ENCODE results near the gene BBS9. TPM values are rescaled to one million over a fixed set of nuclear protein-coding genes. Genes with fewer than 3 reads are reported as not detected.

The BBS9 gene
- total and polyA plus RNA-seq, 2 donors (not counting 3 experiments of a cell fraction or from before 2014, with no cell fraction given), result 5.7 to 17.4 TPM

DNA sequence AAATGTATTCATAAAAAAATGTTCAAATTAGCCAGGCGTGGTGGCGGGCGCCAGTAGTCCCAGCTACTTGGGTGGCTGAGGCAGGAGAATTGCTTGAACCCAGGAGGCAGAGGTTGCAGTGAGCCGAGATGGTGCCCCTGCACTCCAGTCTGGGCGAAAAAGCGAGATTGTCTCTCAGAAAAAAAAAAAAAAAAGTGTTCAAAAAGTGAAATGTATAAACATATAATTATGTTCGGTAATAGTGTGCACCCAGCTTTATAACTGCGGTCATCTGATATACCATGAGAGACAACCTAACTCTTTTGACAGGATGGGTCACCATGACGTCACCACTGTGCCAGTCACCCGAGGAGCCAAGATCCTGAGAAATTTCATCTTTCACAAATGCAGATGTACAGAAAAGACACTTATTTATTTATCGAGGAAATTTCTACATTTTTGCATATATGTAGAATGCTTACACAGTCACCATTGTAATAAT, 19.6 kb upstream of the BBS9 start:
- POLR2A ChIA-PET, result no interaction called here
- FAIRE-seq (no peak), DNase-seq (ENCODE audit: low read depth, low spot score) (no peak)
- no peak overlapping the region for H3K27ac ChIP-seq (ENCODE audit: insufficient read depth, low read depth, low read length)
- TF ChIP-seq JUN (IDR thresholded peaks at IDR 0.05; ENCODE audit: borderline replicate concordance, insufficient read depth, insufficient read length, low read depth) (no peak), FOS (IDR thresholded peaks at IDR 0.05; ENCODE audit: borderline replicate concordance, insufficient read depth, low read length) (no peak), EZH2 (IDR thresholded peaks at IDR 0.05; ENCODE audit: borderline replicate concordance, low read depth, low read length, severe bottlenecking) (no peak), POLR2A (IDR thresholded peaks at IDR 0.05; ENCODE audit: low read depth, low read length) (no peak), POLR2AphosphoS5 (IDR thresholded peaks at IDR 0.05; ENCODE audit: insufficient read depth, low read depth, low read length) (no peak), MYC (IDR thresholded peaks at IDR 0.05; ENCODE audit: low read depth, low read length) (no peak), GATA2 (IDR thresholded peaks at IDR 0.05; ENCODE audit: insufficient read depth, insufficient read length, low read depth, low read length) (no peak)
- TF ChIP-seq, protein P1, sequence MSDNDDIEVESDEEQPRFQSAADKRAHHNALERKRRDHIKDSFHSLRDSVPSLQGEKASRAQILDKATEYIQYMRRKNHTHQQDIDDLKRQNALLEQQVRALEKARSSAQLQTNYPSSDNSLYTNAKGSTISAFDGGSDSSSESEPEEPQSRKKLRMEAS (IDR thresholded peaks at IDR 0.05; ENCODE audit: insufficient read depth, insufficient read length), result no peak
- TF ChIP-seq, protein P2, sequence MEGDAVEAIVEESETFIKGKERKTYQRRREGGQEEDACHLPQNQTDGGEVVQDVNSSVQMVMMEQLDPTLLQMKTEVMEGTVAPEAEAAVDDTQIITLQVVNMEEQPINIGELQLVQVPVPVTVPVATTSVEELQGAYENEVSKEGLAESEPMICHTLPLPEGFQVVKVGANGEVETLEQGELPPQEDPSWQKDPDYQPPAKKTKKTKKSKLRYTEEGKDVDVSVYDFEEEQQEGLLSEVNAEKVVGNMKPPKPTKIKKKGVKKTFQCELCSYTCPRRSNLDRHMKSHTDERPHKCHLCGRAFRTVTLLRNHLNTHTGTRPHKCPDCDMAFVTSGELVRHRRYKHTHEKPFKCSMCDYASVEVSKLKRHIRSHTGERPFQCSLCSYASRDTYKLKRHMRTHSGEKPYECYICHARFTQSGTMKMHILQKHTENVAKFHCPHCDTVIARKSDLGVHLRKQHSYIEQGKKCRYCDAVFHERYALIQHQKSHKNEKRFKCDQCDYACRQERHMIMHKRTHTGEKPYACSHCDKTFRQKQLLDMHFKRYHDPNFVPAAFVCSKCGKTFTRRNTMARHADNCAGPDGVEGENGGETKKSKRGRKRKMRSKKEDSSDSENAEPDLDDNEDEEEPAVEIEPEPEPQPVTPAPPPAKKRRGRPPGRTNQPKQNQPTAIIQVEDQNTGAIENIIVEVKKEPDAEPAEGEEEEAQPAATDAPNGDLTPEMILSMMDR (IDR thresholded peaks at IDR 0.05; ENCODE audit: extremely low read depth in 1 of 2, insufficient read depth in 1 of 2, low read depth in 1 of 2, low read length in 2 of 2), result no peak
- H4K20me1 ChIP-seq (replicated peaks; ENCODE audit: control insufficient read depth, extremely low read depth, insufficient read depth, low read length), result no peaks in the 10 kb centered on the region
- no peaks in the 10 kb centered on the region for H3K36me3 ChIP-seq (ENCODE audit: control insufficient read depth in 2 of 2, extremely low read depth in 1 of 2, insufficient read depth in 2 of 2, low read length in 2 of 2)
- H3K4me2 ChIP-seq (ENCODE audit: insufficient read depth, low read length), result peak overlapping the region; percentile 86
- intact Hi-C loops (cut with micrococcal nuclease) (loop anchor here (1.0 to 5.0 kb wide), 8 partner anchors 20 to 615 kb away; partner anchors contain the start of genes AVL9, BBS9, FKBP9 and NT5C3A), dilution Hi-C loops (cut with MboI; ENCODE audit: extremely low pct_ligation_motif_present, low sequenced_read_pairs) (no loop called here)
- H3K27me3 ChIP-seq (ENCODE audit: control insufficient read depth in 2 of 2, insufficient read depth in 2 of 2, low read length in 2 of 2), result peaks cover 9 to 18% of the 10 kb centered on the region in 2 experiments
- CTCF ChIA-PET, result interaction anchor here (0.5 to 4.4 kb wide), 8 partner anchors 15 to 416 kb away, joined by 4 to 45 read pairs (median 6); partner anchors contain the start of gene BBS9
- peak overlapping the region; percentile 56 to 67 (median 67) for H3K4me3 ChIP-seq (replicated peaks in 1 of 3; ENCODE audit: insufficient read depth in 1 of 3, low read depth in 1 of 3, low read length in 3 of 3)
- no TSS peak for BruUV-seq (replicated peaks)
- peak overlapping the region; percentile 30 for H3K9ac ChIP-seq (replicated peaks; ENCODE audit: extremely low read depth, insufficient read depth, low read length)
- H3K79me2 ChIP-seq (ENCODE audit: control insufficient read depth, insufficient read depth, low read length), result peaks cover 43% of the 10 kb centered on the region
- H3K9me1 ChIP-seq (replicated peaks; ENCODE audit: control insufficient read depth, extremely low read depth, insufficient read depth, low read length), result no peaks in the 10 kb centered on the region
- H3K4me1 ChIP-seq (ENCODE audit: control insufficient read depth, extremely low read depth, insufficient read depth, low read length), result peaks cover 21% of the 10 kb centered on the region
- peak overlapping the region; percentile 94 for H2AFZ ChIP-seq (ENCODE audit: low read depth, low read length)
- no peaks in the 10 kb centered on the region for H3K9me3 ChIP-seq (replicated peaks; ENCODE audit: control insufficient read depth, insufficient read depth, low read length)

Measured in endothelial cell of umbilical vein (primary cell).